GM21423 (cell line): ENCODE results near the gene RAB44.

Experiments
- ATAC-seq: cut with Tn5 transposase; IDR thresholded peaks from one replicate; pipeline ENCODE4 v1.9.1; 2021; ENCODE audit warnings: mild to moderate bottlenecking, moderate library complexity; ENCODE audit not compliant: unreplicated experiment

The RAB44 gene

GRCh38 chr6:36727505-36728021 lies 29.9 kb downstream of the RAB44 start:
- ATAC-seq: no peak

DNA sequence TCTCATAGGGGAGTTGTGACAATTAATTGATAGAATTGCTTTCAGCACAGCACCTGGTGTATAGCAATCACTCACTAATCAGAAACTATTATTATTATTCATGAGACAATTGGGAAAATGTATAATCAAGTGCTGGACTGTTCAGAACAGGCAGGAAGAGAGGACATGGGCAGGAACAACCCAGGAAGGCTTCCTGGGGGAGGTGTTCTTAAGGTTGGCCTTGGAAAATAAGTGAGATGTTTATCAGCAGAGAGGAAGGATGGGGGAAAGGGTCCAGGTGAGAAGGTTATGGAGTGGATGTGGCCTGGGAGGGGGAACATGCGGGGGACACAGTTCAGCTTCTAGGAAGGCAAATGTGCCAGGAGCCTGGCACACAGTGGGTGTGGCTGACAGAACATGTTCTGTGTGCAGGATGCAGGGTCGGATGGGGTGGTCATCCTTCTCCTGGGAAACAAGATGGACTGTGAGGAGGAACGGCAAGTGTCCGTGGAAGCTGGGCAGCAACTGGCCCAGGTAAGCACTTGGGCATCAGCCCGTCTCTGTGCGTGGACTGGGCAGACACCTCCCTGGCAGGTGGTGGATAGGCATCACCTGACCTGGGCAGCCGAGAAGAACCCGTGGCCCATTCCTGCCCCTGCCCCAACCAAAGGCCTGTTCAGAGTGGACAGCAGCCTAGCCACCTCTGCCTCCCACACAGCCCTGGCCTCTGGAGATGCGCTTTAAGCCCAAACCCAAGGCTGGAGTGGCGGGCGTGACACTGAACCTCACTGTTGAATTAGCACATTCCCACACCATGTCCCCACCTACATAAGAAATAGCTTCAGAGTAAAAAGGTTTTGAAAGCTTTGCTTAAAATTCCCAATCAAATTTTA lies 30.9 kb downstream of the RAB44 start:
- no peak for ATAC-seq

- ATAC-seq: no peak
Observed at GRCh38 chr6:36729161-36729524, 31.5 kb downstream of the RAB44 start.

DNA sequence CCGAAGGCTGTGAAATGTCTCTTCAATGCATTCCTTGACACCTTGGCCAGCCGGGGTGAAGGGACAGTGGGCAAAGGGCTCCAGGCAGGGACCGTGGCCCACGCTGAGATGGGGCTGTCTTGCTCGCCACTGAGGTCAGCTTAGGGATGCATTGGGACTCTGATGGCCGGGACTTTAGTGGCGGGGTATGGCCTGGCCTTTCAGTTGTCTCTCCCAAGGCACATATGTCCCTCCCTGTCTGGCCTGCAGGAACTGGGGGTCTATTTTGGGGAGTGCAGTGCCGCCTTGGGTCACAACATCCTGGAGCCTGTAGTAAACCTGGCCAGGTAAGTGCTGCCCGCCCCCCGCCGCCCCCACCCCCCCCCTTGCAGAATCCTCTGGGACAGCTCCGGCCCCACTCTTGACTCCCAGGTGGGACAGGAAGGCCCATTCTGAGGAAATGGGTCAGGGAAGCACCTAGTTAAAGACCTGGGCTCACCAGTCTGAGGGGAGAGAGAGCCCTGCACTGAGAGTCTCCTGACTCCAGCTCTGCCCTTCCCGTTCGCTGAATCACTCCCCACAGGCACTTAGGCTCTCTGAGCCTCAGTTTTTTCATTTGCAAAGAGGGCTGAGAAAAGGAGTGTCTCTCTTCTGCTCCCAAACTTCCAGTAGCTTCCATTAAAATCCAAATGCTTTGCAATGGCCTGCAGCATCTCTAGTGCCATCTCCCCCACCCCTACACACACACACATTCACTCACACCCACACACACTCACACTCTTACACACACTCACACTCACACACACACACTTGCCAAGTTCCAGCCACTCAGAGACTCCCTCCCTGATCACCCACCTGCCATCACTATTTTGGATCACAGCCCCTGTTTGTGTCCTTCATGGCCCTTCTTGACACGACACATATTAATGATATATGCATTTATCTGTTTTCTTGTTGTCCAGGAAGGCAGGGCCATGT lies 33.1 kb downstream of the RAB44 start:
- no peak for ATAC-seq

GRCh38 chr6:36731622-36732310 lies 34.1 kb downstream of the RAB44 start:
- no peak for ATAC-seq

DNA sequence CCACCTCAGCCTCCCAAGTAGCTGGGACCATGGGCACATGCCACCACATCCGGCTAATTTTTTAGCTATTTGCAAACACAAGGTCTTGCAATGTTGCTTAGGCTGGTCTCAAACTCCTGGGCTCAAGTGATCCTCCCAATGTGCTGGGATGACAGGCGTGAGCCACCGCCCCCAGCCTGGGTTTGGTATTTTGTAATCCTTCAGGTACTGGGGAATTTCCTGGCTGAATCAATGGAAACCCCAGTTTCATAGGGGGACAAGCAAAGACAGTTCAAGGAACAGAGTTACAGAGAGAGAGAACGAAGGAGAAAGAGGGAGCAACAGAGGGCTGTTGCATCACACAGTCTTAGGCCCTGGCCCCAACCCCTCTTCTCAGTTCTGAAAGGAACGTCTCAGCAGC lies 35.7 kb downstream of the RAB44 start:
- ATAC-seq: no peak

DNA sequence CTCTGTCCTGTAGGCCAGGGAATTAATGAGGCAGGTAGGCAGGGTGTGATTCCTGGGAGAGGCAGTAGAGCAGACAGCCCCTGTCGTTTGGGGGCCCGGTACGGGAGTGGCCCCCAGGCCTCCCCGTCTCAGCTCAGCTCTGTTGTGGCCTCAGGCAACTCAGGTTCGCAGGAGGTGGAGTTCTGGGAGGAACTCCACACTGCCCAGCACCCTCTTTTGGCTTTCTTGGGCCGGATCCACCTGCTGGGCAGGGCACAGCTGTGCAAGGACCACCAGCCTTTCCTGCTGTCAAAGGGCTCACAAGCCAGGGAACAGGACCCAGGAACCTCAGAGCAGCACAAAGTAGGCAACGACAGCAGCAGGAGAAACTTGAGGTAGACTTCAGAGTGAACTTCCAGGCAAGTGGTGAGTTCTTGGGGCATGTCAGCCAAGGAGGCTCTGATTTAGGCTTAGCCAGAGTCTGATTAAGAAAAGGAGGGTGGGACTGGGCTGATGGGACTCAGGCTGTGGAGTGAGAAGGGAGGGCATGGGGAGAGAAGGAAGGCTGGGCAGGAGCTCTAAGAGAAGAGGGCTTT lies 36.9 kb downstream of the RAB44 start:
- no peak for ATAC-seq

DNA sequence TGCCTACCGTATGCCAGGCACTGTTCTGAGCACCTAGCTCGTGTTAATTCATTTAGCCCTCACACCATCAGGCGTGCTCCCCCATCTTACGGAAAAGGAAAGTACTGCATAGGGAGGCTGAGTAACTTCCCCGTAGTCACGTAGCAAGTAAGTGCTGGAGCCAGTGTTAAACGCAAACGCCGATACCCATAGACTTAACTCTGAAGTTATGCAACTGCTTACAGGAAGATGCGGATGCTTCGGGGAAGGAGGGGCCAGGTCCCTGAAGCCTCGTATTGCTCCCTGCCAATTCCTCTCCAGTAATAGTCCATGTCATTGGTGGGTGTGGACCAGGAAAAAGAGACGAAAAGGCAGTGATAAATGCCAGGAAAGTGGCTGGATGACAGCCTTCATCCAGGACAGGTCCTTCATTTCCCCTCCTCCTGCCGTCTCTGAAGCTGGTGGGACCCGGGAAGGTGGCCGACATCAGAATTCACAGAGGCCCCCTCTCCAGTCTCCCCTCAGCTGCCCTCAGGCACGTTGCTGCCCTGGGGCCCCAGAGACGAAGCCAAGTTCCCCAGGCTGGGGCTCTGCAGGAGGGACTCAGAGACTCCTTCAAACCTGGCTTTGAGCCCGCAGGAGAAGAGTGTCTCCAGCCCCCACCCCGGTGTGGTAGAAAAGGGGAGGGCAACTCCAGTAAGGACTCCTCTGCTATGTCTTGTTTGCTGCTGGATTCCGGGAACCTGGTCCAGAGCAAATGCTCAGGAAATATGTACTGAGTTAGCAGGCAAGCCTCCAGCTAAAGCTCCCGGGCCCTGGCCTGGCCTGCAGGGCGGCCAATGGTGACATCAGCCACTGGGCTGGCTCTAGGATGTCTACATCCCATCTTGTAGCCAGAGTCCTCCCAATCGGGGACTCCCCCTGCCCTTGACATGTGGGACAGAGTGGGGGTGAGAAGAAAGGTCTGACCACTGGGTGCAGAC lies 37.8 kb downstream of the RAB44 start:
- no peak for ATAC-seq

GRCh38 chr6:36737043-36737785 lies 39.6 kb downstream of the RAB44 start:
- ATAC-seq: no peak

- no peak for ATAC-seq
Observed at GRCh38 chr6:36738108-36738507, 40.5 kb downstream of the RAB44 start.

- no peak for ATAC-seq
Observed at GRCh38 chr6:36739947-36740817, 42.6 kb downstream of the RAB44 start.

DNA sequence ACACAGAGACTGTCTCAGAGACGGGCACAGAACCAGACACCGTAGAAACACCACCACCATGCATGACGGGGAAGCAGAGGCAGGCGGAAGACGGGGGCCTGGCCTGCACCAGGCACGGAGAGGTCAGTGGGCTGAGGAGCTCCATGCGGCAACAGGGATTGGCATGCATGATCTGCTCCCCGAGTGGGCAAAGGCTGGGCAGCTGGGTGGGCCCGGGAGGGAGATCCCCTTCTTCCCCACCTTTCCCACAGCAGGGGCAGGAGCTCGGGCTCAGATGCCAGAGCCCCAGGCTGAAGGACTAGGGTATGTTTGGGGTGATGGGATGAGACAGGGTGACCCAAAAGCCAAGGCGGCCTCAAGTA lies 43.2 kb downstream of the RAB44 start:
- ATAC-seq: no peak

- ATAC-seq: no peak
Observed at GRCh38 chr6:36742146-36742545, 44.5 kb downstream of the RAB44 start.

- no peak for ATAC-seq
Observed at GRCh38 chr6:36743032-36743431, 45.4 kb downstream of the RAB44 start.

DNA sequence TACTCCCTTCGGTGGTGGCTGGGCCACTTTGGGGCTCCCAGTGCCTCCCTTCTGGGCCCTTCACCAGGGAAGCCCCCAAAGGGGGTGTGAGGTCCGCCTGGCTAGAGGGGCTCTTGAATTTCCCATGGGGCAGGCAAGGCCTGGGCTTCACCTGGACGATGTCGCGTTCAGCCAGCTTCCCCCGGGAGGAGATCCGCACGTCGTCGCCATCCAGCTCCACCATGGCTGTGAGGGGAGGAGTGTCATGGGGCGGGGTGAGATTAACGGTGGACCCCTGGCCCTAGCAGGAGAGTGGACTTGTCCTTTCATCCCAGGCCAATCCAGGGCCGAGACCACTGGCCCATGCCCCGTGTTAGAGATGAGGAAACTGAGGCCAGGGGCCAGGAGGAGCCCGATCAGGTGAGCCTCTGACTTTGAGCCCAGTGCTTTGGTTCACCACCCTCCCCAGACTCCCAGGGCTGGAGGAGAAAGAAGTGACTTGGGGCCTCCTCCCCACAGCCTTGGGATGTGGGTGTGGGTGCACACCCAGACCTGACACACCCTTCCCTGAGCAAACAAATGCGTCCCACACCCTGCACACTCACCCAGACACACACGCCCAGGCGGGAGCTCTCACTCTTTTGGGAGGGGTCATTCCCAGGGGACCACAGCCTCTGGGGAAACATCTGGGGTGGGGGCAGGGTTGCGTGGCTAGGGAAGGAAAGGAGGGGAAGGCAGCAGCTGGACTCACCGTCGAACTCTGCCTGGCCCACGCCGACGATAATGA lies 46.1 kb downstream of the RAB44 start:
- ATAC-seq: no peak

DNA sequence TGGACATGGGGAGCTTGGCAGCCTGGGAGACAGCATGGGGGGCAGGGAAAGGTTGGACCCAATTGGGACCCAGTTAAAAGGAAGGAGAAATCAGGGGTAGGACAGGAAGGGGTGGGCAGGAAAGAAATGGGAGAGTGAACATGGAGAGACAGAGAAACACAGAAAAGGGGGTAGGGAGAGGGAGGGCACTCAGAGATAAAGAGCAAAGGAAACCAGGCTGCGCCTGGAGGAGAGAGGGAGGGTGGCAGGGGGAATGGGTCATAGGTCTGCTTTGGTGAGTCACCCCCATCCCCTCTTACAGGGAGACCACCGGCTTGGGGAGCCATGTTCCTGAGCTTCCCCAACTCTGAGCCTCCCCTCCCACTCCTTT lies 46.7 kb downstream of the RAB44 start:
- no peak for ATAC-seq

DNA sequence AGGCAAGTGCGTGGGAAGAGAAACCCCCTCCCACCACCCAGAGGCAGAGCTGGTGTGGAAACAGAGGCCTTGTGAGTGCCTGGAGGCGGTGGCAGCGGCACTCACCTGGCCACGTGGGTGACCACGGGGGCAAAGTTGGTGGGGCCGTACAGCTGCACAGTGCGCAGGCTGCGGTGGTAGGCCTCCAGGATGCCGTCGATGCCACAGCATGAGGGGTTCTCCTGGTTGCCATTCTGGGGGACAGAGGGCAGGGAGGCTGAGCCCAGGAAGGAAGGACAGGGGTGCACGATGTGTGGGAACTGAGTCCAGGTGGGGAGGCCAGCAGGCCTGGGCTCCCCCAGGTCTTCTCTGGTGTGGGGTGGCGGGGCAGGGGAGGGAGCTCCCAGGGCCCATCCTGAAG lies 47.7 kb downstream of the RAB44 start:
- ATAC-seq: no peak
